HG03521 (cell line): ENCODE measurements around the gene ZC3H11A.
A peak's percentile ranks its signal among the peaks of the same experiment; 100 is the strongest.
"Not testable (repeated sequence)": the region's sequence is repeated elsewhere in the genome, so short reads cannot be mapped to it uniquely, and the experiment has no call there.

Source experiments
- ATAC-seq: cut with Tn5 transposase; IDR thresholded peaks from one replicate; pipeline ENCODE4 v1.9.1; 2021; ENCODE audit warnings: mild to moderate bottlenecking, moderate library complexity; ENCODE audit not compliant: unreplicated experiment

The ZC3H11A gene

GRCh38 chr1:203795441-203796235 lies at the start of gene ZC3H11A, which contains the start of gene ZBED6:
Gene ZC3H11A, plus strand, starts transcription at chr1:203795623. Its CDS starts 21,448 bp downstream, at chr1:203817071.
Gene ZBED6, plus strand, starts transcription at chr1:203795623. Its CDS starts 1,900 bp downstream, at chr1:203797523.
- peak; percentile 97 for ATAC-seq

- no peak for ATAC-seq
These were observed 49.1 kb upstream of the ZC3H11A start for GRCh38 chr1:203746281-203746680.

- no peak for ATAC-seq
These were observed 44.4 kb upstream of the ZC3H11A start for GRCh38 chr1:203751051-203751450.

GRCh38 chr1:203751618-203752361 lies 43.6 kb upstream of the ZC3H11A start:
- ATAC-seq, result not testable (repeated sequence)

- no peak for ATAC-seq
These were observed 41.0 kb upstream of the ZC3H11A start for GRCh38 chr1:203754455-203754864.

GRCh38 chr1:203756036-203756435 lies 39.4 kb upstream of the ZC3H11A start:
- no peak for ATAC-seq

GRCh38 chr1:203758749-203759148 lies 36.7 kb upstream of the ZC3H11A start:
- not testable (repeated sequence) for ATAC-seq

- no peak for ATAC-seq
These were observed 34.9 kb upstream of the ZC3H11A start for GRCh38 chr1:203760506-203760905.

- ATAC-seq, result not testable (repeated sequence)
These were observed 33.5 kb upstream of the ZC3H11A start for GRCh38 chr1:203761958-203762357.

GRCh38 chr1:203763505-203763904 lies 31.9 kb upstream of the ZC3H11A start:
- no peak for ATAC-seq

- no peak for ATAC-seq
These were observed 31.1 kb upstream of the ZC3H11A start for GRCh38 chr1:203764105-203765028.

- ATAC-seq, result peak; percentile 76
These were observed 30.2 kb upstream of the ZC3H11A start, which contains the start of gene LAX1 for GRCh38 chr1:203765029-203765837. Gene LAX1, plus strand, starts transcription at chr1:203765183. Its CDS starts 383 bp downstream, at chr1:203765566.

GRCh38 chr1:203768256-203768655 lies 27.2 kb upstream of the ZC3H11A start:
- no peak for ATAC-seq

- no peak for ATAC-seq
These were observed 25.7 kb upstream of the ZC3H11A start for GRCh38 chr1:203769505-203770343.

- no peak for ATAC-seq
These were observed 23.5 kb upstream of the ZC3H11A start for GRCh38 chr1:203771901-203772301.

- no peak for ATAC-seq
These were observed 22.6 kb upstream of the ZC3H11A start for GRCh38 chr1:203772836-203773235.

- ATAC-seq, result no peak
These were observed 18.8 kb upstream of the ZC3H11A start for GRCh38 chr1:203776636-203777035.

- no peak for ATAC-seq
These were observed 17.8 kb upstream of the ZC3H11A start for GRCh38 chr1:203777596-203777995.

GRCh38 chr1:203778146-203778545 lies 17.3 kb upstream of the ZC3H11A start:
- no peak for ATAC-seq
